PC-3 (cell line): Measurements from ENCODE around the gene PDZK1IP1.

ENCODE experiments used
- EZH2 ChIP-seq: fragments of 300-600 bp; sonication (generic); IDR thresholded peaks from one replicate; pipeline ENCODE4 v1.6.1; 2017; ENCODE audit warnings: antibody characterized with exemption, mild to moderate bottlenecking, low read length; ENCODE audit not compliant: unreplicated experiment
- TF ChIP-seq, protein P1 (sequence below): fragments of 300-600 bp; sonication (generic); conservative IDR thresholded peaks from 2 replicates; pipeline ENCODE4 v1.5.1; 2017; ENCODE audit warnings: antibody characterized with exemption, low read depth, mild to moderate bottlenecking, low read length

DNA sequence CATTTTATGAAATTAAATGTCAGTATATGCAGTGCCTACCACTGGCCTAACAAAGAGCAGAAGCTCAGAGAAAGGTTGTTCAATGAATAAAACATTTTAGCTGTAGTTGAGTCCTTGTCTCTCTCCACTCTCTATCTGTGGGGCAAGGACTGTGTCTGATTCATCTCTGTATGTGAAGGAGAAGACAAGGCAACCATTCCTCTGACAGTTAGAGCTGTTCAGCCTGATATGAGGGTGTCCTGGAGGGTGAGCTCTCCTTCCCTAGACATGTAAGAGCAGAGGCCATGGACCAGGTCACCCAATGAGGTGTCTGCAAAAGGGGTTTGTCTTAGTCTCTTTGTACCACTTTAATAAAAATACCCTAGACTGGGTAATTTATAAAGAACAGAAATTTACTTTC is 4.5 kb upstream of the PDZK1IP1 start:
- TF ChIP-seq, protein P1, sequence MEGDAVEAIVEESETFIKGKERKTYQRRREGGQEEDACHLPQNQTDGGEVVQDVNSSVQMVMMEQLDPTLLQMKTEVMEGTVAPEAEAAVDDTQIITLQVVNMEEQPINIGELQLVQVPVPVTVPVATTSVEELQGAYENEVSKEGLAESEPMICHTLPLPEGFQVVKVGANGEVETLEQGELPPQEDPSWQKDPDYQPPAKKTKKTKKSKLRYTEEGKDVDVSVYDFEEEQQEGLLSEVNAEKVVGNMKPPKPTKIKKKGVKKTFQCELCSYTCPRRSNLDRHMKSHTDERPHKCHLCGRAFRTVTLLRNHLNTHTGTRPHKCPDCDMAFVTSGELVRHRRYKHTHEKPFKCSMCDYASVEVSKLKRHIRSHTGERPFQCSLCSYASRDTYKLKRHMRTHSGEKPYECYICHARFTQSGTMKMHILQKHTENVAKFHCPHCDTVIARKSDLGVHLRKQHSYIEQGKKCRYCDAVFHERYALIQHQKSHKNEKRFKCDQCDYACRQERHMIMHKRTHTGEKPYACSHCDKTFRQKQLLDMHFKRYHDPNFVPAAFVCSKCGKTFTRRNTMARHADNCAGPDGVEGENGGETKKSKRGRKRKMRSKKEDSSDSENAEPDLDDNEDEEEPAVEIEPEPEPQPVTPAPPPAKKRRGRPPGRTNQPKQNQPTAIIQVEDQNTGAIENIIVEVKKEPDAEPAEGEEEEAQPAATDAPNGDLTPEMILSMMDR = no peak
- no peak for TF ChIP-seq EZH2
